Right lobe of liver (tissue), 4 donors: ENCODE measurements around the gene NSMCE3.

Experiments used
- POLR2A ChIP-seq: fragments of 450-650 bp; IDR thresholded peaks from one replicate; pipeline ENCODE4 v1.6.1; 2017; ENCODE audit warnings: antibody characterized with exemption, mild to moderate bottlenecking
- TF ChIP-seq, protein P1 (sequence below), 4 donors: fragments of 200-600 bp in 3 of 4; fragments of 450-650 bp in 1 of 4; IDR thresholded peaks; one replicate each; pipeline versions ENCODE4 v1.5.1 to v1.8.0; 2016 to 2022; ENCODE audit warnings: antibody characterized with exemption in 4 of 4, mild to moderate bottlenecking in 2 of 4
- donor health status: DM: no; HTN: no; CAD: no.
- donor health status: DM: no; HTN: no; CAD: no.
- donor health status: DM: no; HTN: yes; CAD: no.

DNA sequence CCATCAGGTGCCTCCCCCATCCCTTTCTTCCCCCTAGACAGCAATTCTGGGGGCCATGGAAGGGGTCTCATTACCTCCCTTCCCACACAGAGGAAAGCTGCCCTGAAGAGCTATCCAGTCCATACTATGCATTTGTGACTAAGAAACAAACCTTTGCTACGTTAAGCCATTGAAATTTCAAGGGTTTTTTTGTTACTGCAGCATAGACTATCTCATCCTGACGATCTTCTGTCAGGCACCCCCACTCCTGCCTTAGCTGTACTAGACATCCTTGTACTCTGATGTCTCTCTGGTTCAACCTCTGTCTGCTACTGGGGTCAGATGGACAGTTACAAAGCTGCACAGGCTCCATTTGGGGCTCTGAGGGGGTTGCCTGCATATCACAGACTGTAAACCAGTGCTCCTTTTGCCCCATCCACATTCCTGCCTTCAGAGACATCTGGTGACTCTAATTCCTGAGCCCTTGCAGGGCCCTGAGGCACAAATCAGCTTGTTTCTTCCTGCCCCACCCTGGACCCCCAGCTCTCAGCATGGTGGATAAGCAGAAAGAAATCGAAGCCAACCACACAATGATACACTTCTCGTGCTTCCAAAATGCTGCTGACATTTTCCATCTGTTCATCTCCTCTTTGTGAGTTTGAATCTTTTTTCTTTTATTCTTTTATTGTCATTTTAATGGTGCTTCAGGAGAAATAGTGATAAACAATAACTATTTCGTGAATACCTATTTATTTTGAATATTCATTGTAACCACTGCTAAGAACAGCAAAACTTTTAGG lies 21.6 kb upstream of the NSMCE3 start:
- TF ChIP-seq, protein P1, sequence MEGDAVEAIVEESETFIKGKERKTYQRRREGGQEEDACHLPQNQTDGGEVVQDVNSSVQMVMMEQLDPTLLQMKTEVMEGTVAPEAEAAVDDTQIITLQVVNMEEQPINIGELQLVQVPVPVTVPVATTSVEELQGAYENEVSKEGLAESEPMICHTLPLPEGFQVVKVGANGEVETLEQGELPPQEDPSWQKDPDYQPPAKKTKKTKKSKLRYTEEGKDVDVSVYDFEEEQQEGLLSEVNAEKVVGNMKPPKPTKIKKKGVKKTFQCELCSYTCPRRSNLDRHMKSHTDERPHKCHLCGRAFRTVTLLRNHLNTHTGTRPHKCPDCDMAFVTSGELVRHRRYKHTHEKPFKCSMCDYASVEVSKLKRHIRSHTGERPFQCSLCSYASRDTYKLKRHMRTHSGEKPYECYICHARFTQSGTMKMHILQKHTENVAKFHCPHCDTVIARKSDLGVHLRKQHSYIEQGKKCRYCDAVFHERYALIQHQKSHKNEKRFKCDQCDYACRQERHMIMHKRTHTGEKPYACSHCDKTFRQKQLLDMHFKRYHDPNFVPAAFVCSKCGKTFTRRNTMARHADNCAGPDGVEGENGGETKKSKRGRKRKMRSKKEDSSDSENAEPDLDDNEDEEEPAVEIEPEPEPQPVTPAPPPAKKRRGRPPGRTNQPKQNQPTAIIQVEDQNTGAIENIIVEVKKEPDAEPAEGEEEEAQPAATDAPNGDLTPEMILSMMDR (IDR thresholded peaks at IDR 0.05) = no peak
- no peak for TF ChIP-seq POLR2A
